K562 (cell line): ENCODE results near the gene MKNK2. TPM values are rescaled to one million over a fixed set of nuclear protein-coding genes. Genes with fewer than 3 reads are reported as not detected.

Experiments used
- MCM5 ChIP-seq: fragments of 450-650 bp; IDR thresholded peaks from 2 replicates; pipeline ENCODE4 v1.6.1; 2016; ENCODE audit warnings: low read depth
- MTA1 ChIP-seq: fragments of 450-650 bp; IDR thresholded peaks from 2 replicates; pipeline ENCODE4 v1.6.1; 2017; ENCODE audit warnings: borderline replicate concordance
- NR3C1 ChIP-seq: sonication (generic); formaldehyde crosslinking; IDR thresholded peaks from 2 replicates; pipeline ENCODE4 v1.8.1; 2022; ENCODE audit warnings: missing genetic modification reagents
- POLR2G ChIP-seq: fragments of 200-400 bp; formaldehyde crosslinking; IDR thresholded peaks from 2 replicates; pipeline ENCODE4 v1.6.1; 2017; ENCODE audit warnings: low read depth, mild to moderate bottlenecking, antibody characterized with exemption, low read length, moderate library complexity
- SAFB2 ChIP-seq: fragments of 200-400 bp; formaldehyde crosslinking; IDR thresholded peaks from 2 replicates; pipeline ENCODE4 v1.6.1; 2018; ENCODE audit warnings: borderline replicate concordance, low read length, low read depth, moderate library complexity; ENCODE audit not compliant: severe bottlenecking
- TAF9B ChIP-seq: fragments of 450-650 bp; IDR thresholded peaks from 2 replicates; pipeline ENCODE4 v1.6.1; 2018; ENCODE audit warnings: mild to moderate bottlenecking; ENCODE audit not compliant: partially characterized antibody
- ZEB2 ChIP-seq: fragments of 450-650 bp; IDR thresholded peaks from 2 replicates; pipeline ENCODE4 v1.6.1; 2016
- ZNF239 ChIP-seq: fragments of 250-450 bp; sonication (Bioruptor Pico); IDR thresholded peaks from 2 replicates; pipeline ENCODE4 v1.4.0; 2020; ENCODE audit warnings: mild to moderate bottlenecking
- ZNF76 ChIP-seq: fragments of 250-450 bp; sonication (Bioruptor Pico); IDR thresholded peaks from 2 replicates; pipeline ENCODE4 v1.4.0; 2020; ENCODE audit warnings: mild to moderate bottlenecking, moderate library complexity, borderline replicate concordance
- polyA plus RNA-seq, 8 experiments: library from polyadenylated mRNA; depleted of rRNA in 4 of 8; stranded (reverse) in 5 of 8; unstranded in 3 of 8; fragments of >200 nt; fragmentation: Nextera tagmentation in 2 of 8; fragmentation: Illumina TruSeq in 1 of 8; extraction: Ambion mirVana in 2 of 8; extraction: Trizol in 1 of 8; gene quantifications; 2 replicates each; pipeline versions ENCODE4 v1.2.1 to v1.2.3, GENCODE V29; 2011 to 2014; ENCODE audit warnings: inconsistent platforms in 1 of 8, missing spikeins in 1 of 8
- total RNA-seq, 7 experiments: library from RNA; depleted of rRNA in 6 of 7; stranded (reverse); fragments of >200 nt in 6 of 7; fragmentation: Illumina TruSeq in 2 of 7; extraction: Trizol in 2 of 7; gene quantifications; 2 replicates each; pipeline versions ENCODE4 v1.2.1 to v1.2.3, GENCODE V29; 2011 to 2021; ENCODE audit warnings: low replicate concordance in 1 of 7
- TF ChIP-seq, protein P1 (sequence below): fragments of 200-600 bp; sonication (generic); IDR thresholded peaks from one replicate; pipeline ENCODE4 v1.6.1; 2012; ENCODE audit warnings: mild to moderate bottlenecking, low read depth, low read length, inconsistent platforms
- TF ChIP-seq, protein P2 (sequence below): sonication (generic); formaldehyde crosslinking; IDR thresholded peaks from 2 replicates; pipeline ENCODE4 v1.5.0; 2020; ENCODE audit warnings: missing genetic modification reagents
- TF ChIP-seq, protein P3 (sequence below): sonication (generic); IDR thresholded peaks from 2 replicates; pipeline ENCODE4 v1.6.1; 2016
- TF ChIP-seq, protein P4 (sequence below): fragments of 450-650 bp; formaldehyde crosslinking; IDR thresholded peaks from 2 replicates; pipeline ENCODE4 v1.4.0; 2022; ENCODE audit warnings: missing genetic modification characterization

Gene MKNK2
- total and polyA plus RNA-seq, 9 of the 15 experiments (the other 6 are each of a cell fraction or from before 2014, with no cell fraction given), result 5.1 to 191 (median 51.9) TPM

DNA sequence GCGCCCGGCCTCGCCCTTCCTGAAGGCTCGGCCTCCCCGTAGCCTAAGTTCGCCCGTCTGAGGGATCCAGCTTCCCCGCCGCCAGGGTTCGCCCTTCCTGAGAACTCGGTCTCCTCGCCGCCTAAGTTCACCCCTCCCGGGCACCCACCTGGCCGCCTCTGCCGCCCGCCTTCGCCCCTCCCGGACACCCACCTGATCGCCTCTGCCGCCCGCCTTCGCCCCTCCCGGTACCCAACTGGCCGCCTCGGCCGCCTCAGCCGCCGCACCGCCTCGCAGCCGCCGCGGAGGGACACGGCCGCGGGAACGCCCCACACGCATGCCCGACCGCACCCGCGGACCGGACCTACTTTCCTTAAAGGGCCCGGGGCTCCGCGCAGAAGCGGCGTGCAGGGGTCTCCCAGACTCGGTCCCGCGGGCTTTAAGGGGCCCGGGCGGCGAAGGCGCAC, 45.0 kb upstream of the MKNK2 start, which contains the start of gene MOB3A (continued):
- TF ChIP-seq, protein P1, sequence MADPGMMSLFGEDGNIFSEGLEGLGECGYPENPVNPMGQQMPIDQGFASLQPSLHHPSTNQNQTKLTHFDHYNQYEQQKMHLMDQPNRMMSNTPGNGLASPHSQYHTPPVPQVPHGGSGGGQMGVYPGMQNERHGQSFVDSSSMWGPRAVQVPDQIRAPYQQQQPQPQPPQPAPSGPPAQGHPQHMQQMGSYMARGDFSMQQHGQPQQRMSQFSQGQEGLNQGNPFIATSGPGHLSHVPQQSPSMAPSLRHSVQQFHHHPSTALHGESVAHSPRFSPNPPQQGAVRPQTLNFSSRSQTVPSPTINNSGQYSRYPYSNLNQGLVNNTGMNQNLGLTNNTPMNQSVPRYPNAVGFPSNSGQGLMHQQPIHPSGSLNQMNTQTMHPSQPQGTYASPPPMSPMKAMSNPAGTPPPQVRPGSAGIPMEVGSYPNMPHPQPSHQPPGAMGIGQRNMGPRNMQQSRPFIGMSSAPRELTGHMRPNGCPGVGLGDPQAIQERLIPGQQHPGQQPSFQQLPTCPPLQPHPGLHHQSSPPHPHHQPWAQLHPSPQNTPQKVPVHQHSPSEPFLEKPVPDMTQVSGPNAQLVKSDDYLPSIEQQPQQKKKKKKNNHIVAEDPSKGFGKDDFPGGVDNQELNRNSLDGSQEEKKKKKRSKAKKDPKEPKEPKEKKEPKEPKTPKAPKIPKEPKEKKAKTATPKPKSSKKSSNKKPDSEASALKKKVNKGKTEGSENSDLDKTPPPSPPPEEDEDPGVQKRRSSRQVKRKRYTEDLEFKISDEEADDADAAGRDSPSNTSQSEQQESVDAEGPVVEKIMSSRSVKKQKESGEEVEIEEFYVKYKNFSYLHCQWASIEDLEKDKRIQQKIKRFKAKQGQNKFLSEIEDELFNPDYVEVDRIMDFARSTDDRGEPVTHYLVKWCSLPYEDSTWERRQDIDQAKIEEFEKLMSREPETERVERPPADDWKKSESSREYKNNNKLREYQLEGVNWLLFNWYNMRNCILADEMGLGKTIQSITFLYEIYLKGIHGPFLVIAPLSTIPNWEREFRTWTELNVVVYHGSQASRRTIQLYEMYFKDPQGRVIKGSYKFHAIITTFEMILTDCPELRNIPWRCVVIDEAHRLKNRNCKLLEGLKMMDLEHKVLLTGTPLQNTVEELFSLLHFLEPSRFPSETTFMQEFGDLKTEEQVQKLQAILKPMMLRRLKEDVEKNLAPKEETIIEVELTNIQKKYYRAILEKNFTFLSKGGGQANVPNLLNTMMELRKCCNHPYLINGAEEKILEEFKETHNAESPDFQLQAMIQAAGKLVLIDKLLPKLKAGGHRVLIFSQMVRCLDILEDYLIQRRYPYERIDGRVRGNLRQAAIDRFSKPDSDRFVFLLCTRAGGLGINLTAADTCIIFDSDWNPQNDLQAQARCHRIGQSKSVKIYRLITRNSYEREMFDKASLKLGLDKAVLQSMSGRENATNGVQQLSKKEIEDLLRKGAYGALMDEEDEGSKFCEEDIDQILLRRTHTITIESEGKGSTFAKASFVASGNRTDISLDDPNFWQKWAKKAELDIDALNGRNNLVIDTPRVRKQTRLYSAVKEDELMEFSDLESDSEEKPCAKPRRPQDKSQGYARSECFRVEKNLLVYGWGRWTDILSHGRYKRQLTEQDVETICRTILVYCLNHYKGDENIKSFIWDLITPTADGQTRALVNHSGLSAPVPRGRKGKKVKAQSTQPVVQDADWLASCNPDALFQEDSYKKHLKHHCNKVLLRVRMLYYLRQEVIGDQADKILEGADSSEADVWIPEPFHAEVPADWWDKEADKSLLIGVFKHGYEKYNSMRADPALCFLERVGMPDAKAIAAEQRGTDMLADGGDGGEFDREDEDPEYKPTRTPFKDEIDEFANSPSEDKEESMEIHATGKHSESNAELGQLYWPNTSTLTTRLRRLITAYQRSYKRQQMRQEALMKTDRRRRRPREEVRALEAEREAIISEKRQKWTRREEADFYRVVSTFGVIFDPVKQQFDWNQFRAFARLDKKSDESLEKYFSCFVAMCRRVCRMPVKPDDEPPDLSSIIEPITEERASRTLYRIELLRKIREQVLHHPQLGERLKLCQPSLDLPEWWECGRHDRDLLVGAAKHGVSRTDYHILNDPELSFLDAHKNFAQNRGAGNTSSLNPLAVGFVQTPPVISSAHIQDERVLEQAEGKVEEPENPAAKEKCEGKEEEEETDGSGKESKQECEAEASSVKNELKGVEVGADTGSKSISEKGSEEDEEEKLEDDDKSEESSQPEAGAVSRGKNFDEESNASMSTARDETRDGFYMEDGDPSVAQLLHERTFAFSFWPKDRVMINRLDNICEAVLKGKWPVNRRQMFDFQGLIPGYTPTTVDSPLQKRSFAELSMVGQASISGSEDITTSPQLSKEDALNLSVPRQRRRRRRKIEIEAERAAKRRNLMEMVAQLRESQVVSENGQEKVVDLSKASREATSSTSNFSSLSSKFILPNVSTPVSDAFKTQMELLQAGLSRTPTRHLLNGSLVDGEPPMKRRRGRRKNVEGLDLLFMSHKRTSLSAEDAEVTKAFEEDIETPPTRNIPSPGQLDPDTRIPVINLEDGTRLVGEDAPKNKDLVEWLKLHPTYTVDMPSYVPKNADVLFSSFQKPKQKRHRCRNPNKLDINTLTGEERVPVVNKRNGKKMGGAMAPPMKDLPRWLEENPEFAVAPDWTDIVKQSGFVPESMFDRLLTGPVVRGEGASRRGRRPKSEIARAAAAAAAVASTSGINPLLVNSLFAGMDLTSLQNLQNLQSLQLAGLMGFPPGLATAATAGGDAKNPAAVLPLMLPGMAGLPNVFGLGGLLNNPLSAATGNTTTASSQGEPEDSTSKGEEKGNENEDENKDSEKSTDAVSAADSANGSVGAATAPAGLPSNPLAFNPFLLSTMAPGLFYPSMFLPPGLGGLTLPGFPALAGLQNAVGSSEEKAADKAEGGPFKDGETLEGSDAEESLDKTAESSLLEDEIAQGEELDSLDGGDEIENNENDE, result no peak
- TF ChIP-seq NR3C1 (no peak), SAFB2 (no peak), ZEB2 (0 out of 2 replicates have a peak, but pooled peaks have one; percentile 54), MTA1 (no peak), ZNF76 (CRISPR knock-in tag) (peak; percentile 94; the same call in 1 of the 2 replicates), POLR2G (peak; percentile 91), MCM5 (no peak), ZNF239 (CRISPR knock-in tag) (no peak), TAF9B (no peak)
- TF ChIP-seq, protein P2, sequence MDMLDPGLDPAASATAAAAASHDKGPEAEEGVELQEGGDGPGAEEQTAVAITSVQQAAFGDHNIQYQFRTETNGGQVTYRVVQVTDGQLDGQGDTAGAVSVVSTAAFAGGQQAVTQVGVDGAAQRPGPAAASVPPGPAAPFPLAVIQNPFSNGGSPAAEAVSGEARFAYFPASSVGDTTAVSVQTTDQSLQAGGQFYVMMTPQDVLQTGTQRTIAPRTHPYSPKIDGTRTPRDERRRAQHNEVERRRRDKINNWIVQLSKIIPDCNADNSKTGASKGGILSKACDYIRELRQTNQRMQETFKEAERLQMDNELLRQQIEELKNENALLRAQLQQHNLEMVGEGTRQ (CRISPR knock-in tag), result no peak
- TF ChIP-seq, protein P3, sequence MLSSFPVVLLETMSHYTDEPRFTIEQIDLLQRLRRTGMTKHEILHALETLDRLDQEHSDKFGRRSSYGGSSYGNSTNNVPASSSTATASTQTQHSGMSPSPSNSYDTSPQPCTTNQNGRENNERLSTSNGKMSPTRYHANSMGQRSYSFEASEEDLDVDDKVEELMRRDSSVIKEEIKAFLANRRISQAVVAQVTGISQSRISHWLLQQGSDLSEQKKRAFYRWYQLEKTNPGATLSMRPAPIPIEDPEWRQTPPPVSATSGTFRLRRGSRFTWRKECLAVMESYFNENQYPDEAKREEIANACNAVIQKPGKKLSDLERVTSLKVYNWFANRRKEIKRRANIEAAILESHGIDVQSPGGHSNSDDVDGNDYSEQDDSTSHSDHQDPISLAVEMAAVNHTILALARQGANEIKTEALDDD, result no peak
- TF ChIP-seq, protein P4, sequence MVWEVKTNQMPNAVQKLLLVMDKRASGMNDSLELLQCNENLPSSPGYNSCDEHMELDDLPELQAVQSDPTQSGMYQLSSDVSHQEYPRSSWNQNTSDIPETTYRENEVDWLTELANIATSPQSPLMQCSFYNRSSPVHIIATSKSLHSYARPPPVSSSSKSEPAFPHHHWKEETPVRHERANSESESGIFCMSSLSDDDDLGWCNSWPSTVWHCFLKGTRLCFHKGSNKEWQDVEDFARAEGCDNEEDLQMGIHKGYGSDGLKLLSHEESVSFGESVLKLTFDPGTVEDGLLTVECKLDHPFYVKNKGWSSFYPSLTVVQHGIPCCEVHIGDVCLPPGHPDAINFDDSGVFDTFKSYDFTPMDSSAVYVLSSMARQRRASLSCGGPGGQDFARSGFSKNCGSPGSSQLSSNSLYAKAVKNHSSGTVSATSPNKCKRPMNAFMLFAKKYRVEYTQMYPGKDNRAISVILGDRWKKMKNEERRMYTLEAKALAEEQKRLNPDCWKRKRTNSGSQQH (CRISPR knock-in tag), result no peak; the same call in 1 of the 2 replicates
